K562 (cell line): ENCODE data around the gene RASSF7. TPM values are rescaled to one million over a fixed set of nuclear protein-coding genes. Genes with fewer than 3 reads are reported as not detected.

ENCODE experiments used
- ATAC-seq: fragments of 200-7000 bp; cut with Tn5 transposase; 3 replicates; pipeline ENCODE4 v1.9.1; 2020; ENCODE audit warnings: moderate library complexity
- BruUV-seq: library from RNA; stranded (reverse); fragments of 400-500 nt; replicated peaks from 2 replicates; lab custom pipeline; 2021; lab: Mats Ljungman, UMichigan
- CTCF ChIA-PET: fragments of 300-600 bp; formaldehyde crosslinking; extraction: SDS; loops from one replicate; lab custom pipeline; 2021; ENCODE audit warnings: low intra/inter-chr PET ratio; lab: Yijun Ruan, JAX
- POLR2A ChIA-PET: fragments of 300-600, 350-650 bp; sonication (Branson Sonifier 250); formaldehyde crosslinking; extraction: SDS; loops from one replicate; lab custom pipeline; 2021; ENCODE audit warnings: antibody characterized with exemption, inconsistent platforms; lab: Yijun Ruan, JAX
- DNase-seq, 4 experiments: peaks; one replicate each; pipeline versions ENCODE4 v3.0.0 to v3.0.0-alpha.2; 2011 to 2018; ENCODE audit warnings: low spot score in 3 of 4, mixed read lengths in 3 of 4; ENCODE audit errors: extremely low read depth in 1 of 4
- FAIRE-seq: peaks from 2 replicates; lab custom pipeline; 2011; peaks lifted over from hg19 to GRCh38; lab: Jason Lieb, UNC
- H2AFZ ChIP-seq: 2 replicates; pipeline ENCODE4 v1.6.0; 2011; ENCODE audit warnings: low read depth, low read length, control low read depth, inconsistent platforms
- H3K27ac ChIP-seq: fragments of 200-600 bp; 3 replicates; pipeline ENCODE4 v1.8.0; 2011; ENCODE audit warnings: low read depth, mild to moderate bottlenecking, control low read depth, inconsistent platforms, low read length, moderate library complexity, mixed read lengths; ENCODE audit errors: extremely low read depth
- H3K27me3 ChIP-seq, 2 experiments: fragments of 300-600 bp in 1 of 2; 2 replicates in 1 of 2; 3 replicates in 1 of 2; pipeline versions ENCODE4 v1.6.0 to v1.8.0; 2011; ENCODE audit warnings: inconsistent platforms in 2 of 2, low read length in 2 of 2, mild to moderate bottlenecking in 1 of 2, mixed read lengths in 1 of 2, moderate library complexity in 1 of 2; ENCODE audit not compliant: control insufficient read depth in 2 of 2, insufficient read depth in 2 of 2
- H3K36me3 ChIP-seq: fragments of 300-600 bp; 3 replicates; pipeline ENCODE4 v1.8.0; 2011; ENCODE audit warnings: mild to moderate bottlenecking, low read length, inconsistent platforms; ENCODE audit not compliant: control insufficient read depth, insufficient read depth
- H3K4me1 ChIP-seq, 2 experiments: fragments of 200-600 bp in 1 of 2; replicated peaks in 1 of 2; 2 replicates in 1 of 2; 3 replicates in 1 of 2; pipeline versions ENCODE4 v1.5.1 to v1.8.0; 2011; ENCODE audit warnings: inconsistent platforms in 2 of 2, low read length in 2 of 2, mild to moderate bottlenecking in 1 of 2, mixed read lengths in 1 of 2, moderate library complexity in 1 of 2; ENCODE audit not compliant: control insufficient read depth in 2 of 2, insufficient read depth in 2 of 2
- H3K4me2 ChIP-seq: 2 replicates; pipeline ENCODE4 v1.6.1; 2011; ENCODE audit warnings: low read length, control low read depth, inconsistent platforms, mixed read lengths; ENCODE audit not compliant: insufficient read depth
- H3K4me3 ChIP-seq: fragments of 200-600 bp; sonication (generic), shearing (Covaris generic); 2 replicates; pipeline ENCODE4 v1.5.1; 2016; ENCODE audit warnings: control low read depth, inconsistent platforms
- H3K79me2 ChIP-seq: fragments of 200-600 bp; 3 replicates; pipeline ENCODE4 v1.8.0; 2011; ENCODE audit warnings: low read length, inconsistent platforms; ENCODE audit not compliant: control insufficient read depth, insufficient read depth
- H3K9ac ChIP-seq, 2 experiments: 2 replicates each; pipeline versions ENCODE4 v1.6.0 to v1.6.1; 2011; ENCODE audit warnings: low read depth in 2 of 2, low read length in 2 of 2, control low read depth in 1 of 2, inconsistent platforms in 1 of 2, mild to moderate bottlenecking in 1 of 2, mixed read lengths in 1 of 2; ENCODE audit not compliant: insufficient read depth in 1 of 2
- H3K9me1 ChIP-seq: one replicate; pipeline ENCODE4 v1.6.0; 2011; ENCODE audit warnings: inconsistent platforms, mild to moderate bottlenecking, low read length, moderate library complexity; ENCODE audit not compliant: control insufficient read depth, insufficient read depth
- H3K9me3 ChIP-seq: replicated peaks from 2 replicates; pipeline ENCODE4 v1.5.1; 2011; ENCODE audit warnings: low read depth, low read length, inconsistent platforms; ENCODE audit not compliant: control insufficient read depth, insufficient read depth
- H4K20me1 ChIP-seq: replicated peaks from 2 replicates; pipeline ENCODE4 v1.6.1; 2011; ENCODE audit warnings: low read length, inconsistent platforms, mixed read lengths; ENCODE audit not compliant: control insufficient read depth, insufficient read depth
- NONO ChIP-seq, 2 experiments: fragments of 200-400 bp in 1 of 2; fragments of 450-650 bp in 1 of 2; formaldehyde crosslinking in 1 of 2; IDR thresholded peaks; 2 replicates each; pipeline ENCODE4 v1.6.1; 2017; ENCODE audit warnings: low read depth in 2 of 2, mild to moderate bottlenecking in 2 of 2, moderate library complexity in 2 of 2, low read length in 1 of 2
- PCBP1 ChIP-seq: fragments of 200-400 bp; formaldehyde crosslinking; IDR thresholded peaks from 2 replicates; pipeline ENCODE4 v1.6.1; 2018; ENCODE audit warnings: mild to moderate bottlenecking, low read depth, low read length; ENCODE audit not compliant: poor library complexity, severe bottlenecking
- PML ChIP-seq: IDR thresholded peaks from 2 replicates; pipeline ENCODE4 v1.6.1; 2012; ENCODE audit warnings: low read length, inconsistent platforms
- ZFP30 ChIP-seq: fragments of 250-450 bp; sonication (Bioruptor Pico); IDR thresholded peaks from 2 replicates; pipeline ENCODE4 v1.8.0; 2022; ENCODE audit warnings: moderate library complexity, mild to moderate bottlenecking, inconsistent platforms, borderline replicate concordance
- WGBS: fragments of 100-300 bp; shearing (Covaris generic); methylation state at CpG from one replicate; pipeline ENCODE4 v1.1.6; 2016; ENCODE audit warnings: low coverage, mixed read lengths; ENCODE audit not compliant: insufficient coverage; ENCODE audit errors: missing lambda C conversion rate; 5-methylcytosine and 5-hydroxymethylcytosine counted together
- in situ Hi-C: fragments of 300-500 bp; cut with MboI; formaldehyde crosslinking; loops from 4 replicates; pipeline ENCODE4 v1.15.0; 2018; ENCODE audit warnings: inconsistent platforms, mixed read lengths
- intact Hi-C: fragments of 100-400 bp; cut with micrococcal nuclease; formaldehyde crosslinking; loops from 2 replicates; pipeline ENCODE4 v1.14.2; 2022
- polyA plus RNA-seq, 8 experiments: library from polyadenylated mRNA; depleted of rRNA in 4 of 8; stranded (reverse) in 5 of 8; unstranded in 3 of 8; fragments of >200 nt; fragmentation: Nextera tagmentation in 2 of 8; fragmentation: Illumina TruSeq in 1 of 8; extraction: Ambion mirVana in 2 of 8; extraction: Trizol in 1 of 8; gene quantifications; 2 replicates each; pipeline versions ENCODE4 v1.2.1 to v1.2.3, GENCODE V29; 2011 to 2014; ENCODE audit warnings: inconsistent platforms in 1 of 8, missing spikeins in 1 of 8
- total RNA-seq, 7 experiments: library from RNA; depleted of rRNA in 6 of 7; stranded (reverse); fragments of >200 nt in 6 of 7; fragmentation: Illumina TruSeq in 2 of 7; extraction: Trizol in 2 of 7; gene quantifications; 2 replicates each; pipeline versions ENCODE4 v1.2.1 to v1.2.3, GENCODE V29; 2011 to 2021; ENCODE audit warnings: low replicate concordance in 1 of 7

Gene RASSF7
- total and polyA plus RNA-seq, 9 of the 15 experiments (the other 6 are each of a cell fraction or from before 2014, with no cell fraction given) = 0.41 to 45.2 (median 18.6) TPM

DNA sequence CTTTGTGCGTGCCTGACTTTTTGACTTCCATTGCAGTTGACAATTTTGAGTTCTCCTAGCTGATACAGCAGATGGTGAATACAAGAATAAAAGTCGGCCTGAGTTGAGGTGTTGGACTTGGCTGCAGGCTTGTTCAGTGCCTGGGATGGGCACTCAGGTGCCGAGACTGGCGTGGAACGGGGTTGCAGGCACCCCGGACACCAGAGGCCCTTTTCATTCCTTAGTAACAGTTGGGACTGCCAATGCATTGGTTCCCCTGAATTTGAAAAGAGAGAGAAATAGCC is 16.8 kb downstream of the RASSF7 start:
- no peak for TF ChIP-seq PML
- TF ChIP-seq PCBP1 = no peak
- no peak for TF ChIP-seq ZFP30 (CRISPR knock-in tag)
- TF ChIP-seq NONO (IDR thresholded peaks at IDR 0.05; ENCODE audit: low read depth in 2 of 2, low read length in 1 of 2) = no peak
- Histone ChIP-seq H4K20me1 (peaks cover 43% of the 10 kb centered on the region), H3K4me2 (peak overlapping the region; percentile 97), H3K9ac (peak overlapping the region; percentile 97 to 100), H3K79me2 (peaks cover 78% of the 10 kb centered on the region), H3K4me3 (peak overlapping the region; percentile 90), H3K27ac (peak overlapping the region; percentile 100; the same call in 2 of the 3 replicates), H3K36me3 (peaks cover 48% of the 10 kb centered on the region; the same call in 2 of the 3 replicates), H3K9me1 (peaks cover 16% of the 10 kb centered on the region), H3K9me3 (no peaks in the 10 kb centered on the region), H3K27me3 (no peaks in the 10 kb centered on the region), H2AFZ (no peak overlapping the region), H3K4me1 (peaks cover 43 to 69% of the 10 kb centered on the region in 2 experiments)
- BruUV-seq = TSS peak; percentile 62
- ChIA-PET CTCF (no interaction called here), POLR2A (interaction anchor here (1.1 to 2.0 kb wide), 3 partner anchors 8 to 13 kb away, joined by 3 to 6 read pairs (median 5); no protein-coding TSS in a partner anchor)
- DNase-seq (no peak), ATAC-seq (no peak), FAIRE-seq (no peak)
- in situ Hi-C loops = no loop called here
- WGBS = 14% methylated on average over 6 of the region's 6 CpGs
- intact Hi-C loops = no loop called here
